CD4-positive, alpha-beta memory T cell (primary cell): ENCODE results near the gene MIEF1. TPM values are rescaled to one million over a fixed set of nuclear protein-coding genes. Genes with fewer than 3 reads are reported as not detected.

Source experiments
- polyA plus RNA-seq, 2 donors: library from polyadenylated mRNA; unstranded; fragments of 300-500 nt; fragmentation: Illumina TruSeq; gene quantifications; one replicate each; pipeline ENCODE4 v1.2.3, GENCODE V29; 2021
- total RNA-seq, 2 experiments: library from RNA; stranded (reverse); gene quantifications; one replicate each; pipeline ENCODE4 v1.2.3, GENCODE V29; 2021

The MIEF1 gene
- total and polyA plus RNA-seq, 4 experiments from 2014 or later: 15.4 to 44.3 (median 34.0) TPM

Other genes with a start within 250 kb of the MIEF1 start
- gene RPL3, start 182.7 kb upstream of the MIEF1 start, total RNA-seq: 1,000 to 10,000 TPM; 3,492 to 3,635 TPM
- 1,000 to 10,000 TPM; 3,292 to 4,075 TPM for gene RPL3, start 182.7 kb upstream of the MIEF1 start, polyA plus RNA-seq
- not detected for gene SYNGR1, start 152.3 kb upstream of the MIEF1 start, total RNA-seq
- gene SYNGR1, start 152.3 kb upstream of the MIEF1 start, polyA plus RNA-seq: under 1 TPM; 0.30 to 0.62 TPM
- 10 to 100 TPM; 43.5 to 52.9 TPM for gene TAB1, start 102.5 kb upstream of the MIEF1 start, total RNA-seq
- gene TAB1, start 102.5 kb upstream of the MIEF1 start, polyA plus RNA-seq: 1 to 10 TPM; 4.0 TPM
- gene MGAT3, start 45.3 kb upstream of the MIEF1 start, total RNA-seq: under 1 TPM; 0.19 to 0.73 TPM
- not detected for gene MGAT3, start 45.3 kb upstream of the MIEF1 start, polyA plus RNA-seq
- gene ATF4, start 18.3 kb downstream of the MIEF1 start, total RNA-seq: 100 to 1,000 TPM; 265 to 278 TPM
- 100 to 1,000 TPM in 1 of 2 donors, 10 to 100 TPM in 1; 44.4 to 109 TPM for gene ATF4, start 18.3 kb downstream of the MIEF1 start, polyA plus RNA-seq
- gene RPS19BP1, start 30.5 kb downstream of the MIEF1 start, total RNA-seq: 10 to 100 TPM; 66.9 to 67.1 TPM
- gene RPS19BP1, start 30.5 kb downstream of the MIEF1 start, polyA plus RNA-seq: 100 to 1,000 TPM; 103 to 112 TPM
- 10 to 100 TPM; 57.8 to 58.0 TPM for gene CACNA1I, start 68.5 kb downstream of the MIEF1 start, total RNA-seq
- 1 to 10 TPM in 1 of 2 donors, under 1 TPM in 1; 0.30 to 1.6 TPM for gene CACNA1I, start 68.5 kb downstream of the MIEF1 start, polyA plus RNA-seq